Measurements from ENCODE around the gene STAT1.
A peak's percentile ranks its signal among the peaks of the same experiment; 100 is the strongest.
"Not testable (repeated sequence)": the region's sequence is repeated elsewhere in the genome, so short reads cannot be mapped to it uniquely, and the experiment has no call there.

The STAT1 gene

DNA sequence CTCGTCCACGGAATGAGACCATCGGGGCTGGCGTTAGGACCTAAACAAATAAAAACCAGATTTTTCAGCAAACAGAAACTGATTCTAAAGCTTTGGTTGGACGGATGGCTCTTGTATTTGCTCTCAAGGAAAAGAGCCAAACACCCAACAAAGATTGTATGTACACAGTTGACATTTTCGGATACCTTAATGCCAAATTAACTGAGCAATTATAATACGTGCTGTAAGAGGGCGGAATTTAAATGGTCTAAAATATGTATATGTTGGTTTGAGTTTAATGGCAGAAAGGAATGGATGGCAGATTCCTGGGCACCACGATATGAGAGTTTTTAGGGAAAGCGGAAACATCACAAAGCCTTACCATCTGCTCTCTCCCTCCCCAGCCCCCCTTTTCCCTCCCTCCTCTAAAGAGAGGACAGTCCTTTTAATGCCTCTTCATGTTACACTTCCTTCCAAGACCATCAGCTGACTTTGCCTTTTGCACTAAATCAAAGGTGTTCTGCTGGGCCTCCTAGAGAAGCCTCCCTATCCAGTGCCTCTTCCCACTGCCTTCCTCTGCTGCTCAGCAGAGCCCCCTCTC lies 33.3 kb downstream of the STAT1 start:
- no peak for DNase-seq

GRCh38 chr2:190979906-190980629 lies 33.9 kb downstream of the STAT1 start:
- DNase-seq: peak; percentile 16

DNA sequence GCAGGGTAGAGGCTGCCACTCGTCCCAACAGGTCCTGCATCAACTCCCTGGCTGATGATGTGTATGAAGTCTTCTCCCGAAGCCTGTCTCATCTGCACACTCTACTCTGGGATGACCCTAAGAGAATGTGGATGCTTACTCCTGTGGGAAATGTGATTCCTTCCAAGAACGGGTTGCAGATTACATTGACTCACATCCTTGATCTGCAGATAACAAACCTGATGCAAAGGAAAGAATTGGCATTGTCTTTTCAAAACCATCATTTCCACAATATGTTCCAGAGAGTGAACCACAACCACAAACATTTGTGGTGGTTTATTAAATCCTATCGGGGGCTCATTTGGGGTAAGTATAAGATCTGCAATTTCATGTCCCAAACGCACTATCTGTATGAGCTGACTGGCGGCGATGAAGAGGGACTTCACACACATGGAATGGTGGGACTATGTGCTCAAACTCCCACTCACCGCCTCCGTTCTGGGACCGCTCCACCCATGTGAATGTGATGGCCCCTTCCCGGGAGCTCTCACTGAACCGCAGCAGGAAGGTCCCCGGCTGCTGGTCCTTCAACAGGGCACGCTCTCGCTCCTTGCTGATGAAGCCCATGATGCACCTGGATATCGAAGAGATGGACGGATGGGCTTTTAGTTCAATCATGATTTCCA lies 35.5 kb downstream of the STAT1 start:
- DNase-seq: peak; percentile 81

GRCh38 chr2:190977505-190977904 lies 36.5 kb downstream of the STAT1 start:
- no peak for DNase-seq

GRCh38 chr2:190976521-190976920 lies 37.5 kb downstream of the STAT1 start:
- DNase-seq: no peak

GRCh38 chr2:190974629-190975361 lies 39.2 kb downstream of the STAT1 start:
- DNase-seq: no peak

GRCh38 chr2:190973726-190974628 lies 40.0 kb downstream of the STAT1 start:
- no peak for DNase-seq

DNA sequence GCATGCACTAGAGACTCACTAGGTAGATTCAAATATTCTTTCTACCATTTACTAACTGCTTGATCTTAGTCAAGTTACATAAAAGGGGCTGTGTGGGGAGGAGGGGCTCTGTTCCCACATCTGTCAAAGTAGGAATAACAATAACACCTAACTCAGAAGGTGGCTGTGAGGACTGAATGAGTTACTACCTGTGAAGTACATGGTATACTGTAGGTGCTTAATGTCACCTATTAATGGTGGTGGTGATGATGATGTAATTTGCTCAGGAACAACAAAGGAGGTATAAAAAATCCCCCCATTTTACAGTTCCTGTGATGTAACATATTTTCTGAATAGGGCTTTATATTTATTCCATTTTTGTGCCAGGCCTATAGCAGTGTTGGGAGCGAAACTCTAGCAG lies 40.7 kb downstream of the STAT1 start:
- DNase-seq: no peak

DNA sequence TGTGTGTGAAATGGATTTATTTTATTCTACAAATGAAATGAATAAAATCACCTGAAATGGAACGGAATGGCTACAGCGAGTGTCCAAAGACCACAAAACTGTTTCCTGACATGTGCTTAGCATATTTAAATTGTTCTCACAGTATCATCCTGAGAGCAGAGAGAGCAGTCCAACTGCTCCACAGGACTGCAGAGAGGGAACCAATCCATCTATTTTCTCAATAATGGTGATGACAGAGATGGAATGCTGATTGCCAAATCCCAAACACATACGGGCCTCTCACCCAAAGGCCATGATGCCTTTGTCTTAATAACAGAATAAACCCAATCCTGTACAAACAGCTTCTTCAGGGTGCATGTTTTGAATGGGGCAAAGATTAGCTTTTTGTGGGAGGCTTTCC lies 41.1 kb downstream of the STAT1 start:
- peak; percentile 62 for DNase-seq

DNA sequence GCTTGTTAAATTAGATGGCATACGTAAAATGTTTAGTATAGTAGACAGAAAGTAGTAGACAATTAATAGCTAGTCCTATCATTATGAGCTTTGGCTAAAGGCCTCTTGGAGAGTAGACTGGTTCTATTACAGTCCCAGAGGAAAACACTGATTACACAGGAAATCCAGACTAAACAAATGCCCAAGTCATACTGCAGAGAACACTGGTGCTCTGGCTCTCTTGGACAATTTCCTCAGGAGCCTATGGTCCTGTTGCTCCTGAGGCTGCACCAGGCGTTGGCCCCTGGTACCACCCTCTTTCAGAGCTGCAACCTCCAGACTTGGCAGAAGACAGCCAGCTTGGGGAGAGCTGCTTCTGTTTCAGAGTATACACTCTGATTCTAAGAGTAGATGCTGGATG lies 41.8 kb downstream of the STAT1 start:
- DNase-seq: no peak

DNA sequence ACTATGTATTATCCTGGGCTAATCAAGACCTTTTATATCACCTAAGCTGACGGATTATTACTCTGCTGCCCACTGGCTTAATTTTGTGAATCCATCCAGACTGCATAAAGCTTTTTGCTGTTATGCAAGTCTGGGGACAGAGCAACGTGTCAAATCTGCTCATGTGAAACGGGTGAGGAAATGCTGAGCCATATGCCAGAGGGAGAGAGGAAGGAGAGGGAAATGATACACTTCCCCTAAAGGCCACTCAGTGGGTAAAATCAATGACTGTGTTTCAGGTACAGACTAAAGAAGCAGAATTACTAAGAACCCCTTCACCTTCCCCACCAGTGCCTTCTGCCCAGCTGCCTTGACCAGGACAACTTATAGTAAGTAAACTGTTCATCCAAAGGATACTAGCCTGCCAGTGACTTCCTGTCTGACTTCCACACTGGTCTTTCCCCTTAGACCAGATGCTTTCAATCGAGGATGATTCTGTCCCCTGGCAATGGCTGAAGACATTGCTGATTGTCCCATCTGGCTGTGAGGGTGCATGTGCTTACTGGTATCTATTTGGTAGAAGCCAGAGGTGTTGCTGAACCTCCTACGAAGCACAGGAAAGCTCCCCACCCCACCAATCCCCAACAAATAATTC lies 43.0 kb downstream of the STAT1 start:
- DNase-seq: no peak

DNA sequence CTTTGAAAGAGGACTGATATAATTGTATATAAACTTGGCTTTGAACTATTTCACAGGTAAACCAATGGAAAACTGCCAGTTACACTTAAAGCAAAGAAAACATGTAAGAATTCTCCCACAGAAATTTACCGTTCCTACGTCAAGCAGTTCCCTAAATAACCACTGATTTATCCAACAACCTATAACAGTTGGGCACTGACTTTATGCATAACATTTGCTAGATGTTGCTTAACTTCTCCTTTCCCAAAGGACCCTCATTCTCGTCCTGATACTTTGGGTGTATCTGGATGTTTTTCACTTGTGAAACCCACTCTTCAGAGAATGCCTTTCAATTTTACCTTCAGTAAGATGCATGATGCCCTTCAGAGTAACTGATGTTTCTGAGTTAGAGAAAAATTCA lies 43.8 kb downstream of the STAT1 start:
- DNase-seq: no peak

DNA sequence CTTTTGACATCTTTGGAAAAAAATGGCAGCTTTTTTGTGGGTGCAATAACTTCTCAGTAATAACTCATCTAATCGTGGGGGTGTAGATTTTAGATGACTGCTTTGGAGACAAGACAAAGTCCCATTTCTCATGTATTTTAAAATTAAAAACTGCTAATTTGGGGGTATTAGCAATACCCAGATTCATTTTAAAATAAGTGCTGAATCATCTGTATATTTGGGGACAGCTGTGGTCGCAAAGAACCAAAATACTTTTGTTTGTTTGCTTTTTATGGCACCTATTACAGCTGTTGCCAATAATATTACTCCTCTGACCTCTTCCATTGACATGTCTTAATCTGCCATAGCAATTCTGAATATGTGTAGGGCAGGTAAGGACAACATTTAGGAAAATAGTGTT lies 45.4 kb downstream of the STAT1 start:
- DNase-seq: no peak

DNA sequence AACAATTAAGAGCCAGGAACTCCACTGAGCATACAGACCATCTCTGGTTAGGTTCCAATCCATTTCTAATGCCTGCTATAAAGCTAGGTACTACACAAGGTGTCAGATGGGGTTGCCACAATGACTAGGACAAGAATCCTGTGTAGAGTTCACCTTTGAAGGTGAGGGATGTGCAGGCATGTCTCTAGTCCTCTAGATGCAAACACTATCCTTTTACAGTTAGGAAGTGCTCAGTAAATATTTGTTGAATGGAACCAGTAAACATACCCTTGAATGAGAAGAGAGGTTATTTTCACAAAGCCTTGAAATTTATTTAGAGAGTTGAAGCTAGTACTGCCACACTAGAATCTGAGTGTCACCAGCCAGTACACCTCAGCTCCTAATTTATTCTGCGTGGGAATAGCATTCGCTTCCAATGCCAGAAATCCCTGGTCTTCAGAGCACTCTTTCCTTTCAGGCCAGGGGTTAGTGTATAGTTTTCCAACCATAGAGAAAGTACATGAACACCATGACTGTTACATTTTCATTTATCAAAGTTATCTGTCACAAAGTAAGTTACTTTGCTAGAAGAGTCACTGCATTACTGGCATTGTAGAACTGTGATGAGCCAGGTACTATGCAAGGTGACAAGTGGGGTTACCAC lies 48.3 kb downstream of the STAT1 start:
- no peak for DNase-seq

DNA sequence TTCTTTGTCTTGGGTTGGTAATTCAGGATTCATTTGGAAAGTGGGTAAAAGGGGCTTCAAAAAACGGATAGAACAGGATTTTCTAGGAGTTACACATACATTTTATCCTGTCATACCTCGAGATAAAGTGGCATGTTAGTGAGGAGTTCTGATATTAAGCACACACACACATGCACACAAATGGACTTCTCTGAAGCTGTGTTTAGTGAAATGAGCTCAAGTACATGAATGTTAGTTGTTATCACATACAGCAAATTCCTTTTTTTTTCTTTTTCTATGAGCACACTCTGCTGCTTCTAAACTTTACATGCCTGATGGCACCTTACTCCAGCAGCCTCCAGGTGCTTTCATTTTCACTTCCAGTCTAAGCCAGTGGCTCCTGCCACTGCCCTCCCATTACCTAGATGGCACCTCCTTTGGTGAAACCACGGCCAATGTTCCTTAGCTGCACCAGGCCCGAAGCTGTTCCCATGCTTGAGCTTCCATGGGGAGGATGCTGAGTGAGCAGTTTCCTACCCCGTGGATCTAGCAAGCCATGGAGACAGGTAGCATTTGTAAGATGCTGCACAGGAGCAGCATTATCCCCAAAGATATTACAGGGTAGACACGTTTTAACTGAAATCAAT lies 49.7 kb downstream of the STAT1 start:
- DNase-seq: no peak

DNA sequence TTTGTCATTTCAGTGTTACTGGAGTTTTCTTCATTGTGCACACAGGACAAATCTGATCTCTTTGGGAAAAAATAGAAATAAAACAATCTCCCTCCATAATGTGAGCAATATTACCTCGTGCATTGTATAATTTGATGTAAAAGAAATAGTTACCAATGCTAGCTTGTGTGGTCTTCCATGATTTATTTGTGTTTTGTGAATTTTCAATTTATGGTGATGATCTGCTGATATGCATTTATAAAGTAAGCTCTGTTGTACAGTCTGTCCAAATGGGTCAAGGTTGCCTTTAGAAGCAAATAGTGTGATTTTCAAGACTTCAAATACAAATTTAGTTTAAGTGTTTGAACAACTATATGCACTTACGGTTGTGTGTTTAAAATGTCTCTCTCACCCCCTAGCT lies 50.9 kb downstream of the STAT1 start:
- no peak for DNase-seq

DNA sequence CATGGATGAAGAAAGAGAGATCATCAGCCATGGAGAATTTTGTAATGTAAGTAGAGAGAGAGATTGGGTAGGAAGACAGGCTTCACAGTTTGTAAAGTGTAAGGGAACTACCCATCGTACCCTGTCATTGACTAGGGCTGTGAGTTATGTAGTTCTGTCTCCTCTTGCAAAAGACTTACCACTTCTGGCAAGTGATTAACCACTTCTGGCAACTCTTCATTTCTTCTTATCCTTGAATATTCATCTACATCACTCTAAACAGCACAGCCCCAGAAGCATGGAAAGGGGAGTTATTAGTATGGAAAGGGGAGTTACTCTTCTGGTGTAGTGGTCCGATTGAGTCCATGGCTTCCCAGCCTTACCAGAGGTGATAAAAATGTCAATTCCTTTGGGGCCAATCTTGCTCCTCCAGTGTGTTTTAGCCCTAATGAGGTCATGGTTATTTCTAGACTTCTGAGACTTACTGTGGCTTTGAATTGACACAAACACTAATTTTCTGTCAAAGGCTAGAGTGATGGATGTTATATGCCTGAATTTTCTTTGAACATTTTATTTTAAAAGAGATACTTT lies 52.0 kb downstream of the STAT1 start:
- peak; percentile 37 for DNase-seq

GRCh38 chr2:190961117-190961516 lies 52.9 kb downstream of the STAT1 start:
- not testable (repeated sequence) for DNase-seq

GRCh38 chr2:190959911-190960788 lies 53.8 kb downstream of the STAT1 start:
- peak; percentile 42 for DNase-seq

DNA sequence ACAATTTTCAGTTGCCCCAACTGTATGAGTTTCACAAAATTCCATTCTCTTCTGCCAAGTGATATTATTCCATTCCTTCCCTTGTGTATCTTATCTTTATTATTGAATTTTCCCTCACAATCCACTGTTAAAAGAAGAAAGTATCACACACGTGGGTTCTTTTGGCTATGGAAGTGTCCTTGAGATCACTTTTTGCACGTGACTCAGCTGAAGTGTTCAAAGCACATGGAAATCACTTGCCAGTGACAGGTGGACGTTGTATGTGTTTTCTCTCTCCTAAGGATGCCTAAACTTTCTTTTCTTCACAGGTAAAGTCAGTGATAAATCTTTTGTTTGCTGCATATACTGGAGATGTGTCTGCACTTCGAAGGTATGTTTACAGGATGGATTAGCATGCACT lies 60.7 kb downstream of the STAT1 start:
- no peak for DNase-seq

Data from fibroblast of skin of right biceps (primary cell).